HEK293 (cell line): ENCODE data around the gene TAF5.
A peak's percentile ranks its signal among the peaks of the same experiment; 100 is the strongest.

Experiments
- CTCF ChIA-PET: fragments of 350-600 bp; formaldehyde crosslinking; extraction: SDS; loops from one replicate; lab custom pipeline; 2021; ENCODE audit warnings: antibody characterized with exemption; lab: Yijun Ruan, JAX
- POLR2A ChIA-PET: fragments of 300-600 bp; formaldehyde crosslinking; extraction: SDS; loops from one replicate; lab custom pipeline; 2020; ENCODE audit warnings: antibody characterized with exemption, inconsistent platforms; lab: Yijun Ruan, JAX
- H3K27ac ChIP-seq: fragments of 200-500 bp; sonication (Bioruptor generic); 2 replicates; pipeline ENCODE4 v1.5.1; 2014; ENCODE audit warnings: low read depth, low read length, control low read depth, inconsistent platforms; ENCODE audit errors: extremely low read depth
- H3K36me3 ChIP-seq, 2 experiments: fragments of 200-500 bp in 1 of 2; sonication (Bioruptor generic) in 1 of 2; 1 replicate in 1 of 2; 2 replicates in 1 of 2; pipeline ENCODE4 v1.5.1; 2014 to 2017; ENCODE audit warnings: inconsistent platforms in 2 of 2, low read length in 2 of 2; ENCODE audit not compliant: control insufficient read depth in 2 of 2, insufficient read depth in 1 of 2
- H3K4me1 ChIP-seq: fragments of 200-500 bp; sonication (Bioruptor generic); 2 replicates; pipeline ENCODE4 v1.5.1; 2014; ENCODE audit warnings: mild to moderate bottlenecking, low read length, inconsistent platforms; ENCODE audit not compliant: control insufficient read depth, insufficient read depth
- H3K4me3 ChIP-seq: 2 replicates; pipeline ENCODE4 v1.5.1; 2011; ENCODE audit warnings: low read depth, mild to moderate bottlenecking, control low read depth, low read length, moderate library complexity
- H3K9me3 ChIP-seq: fragments of 200-500 bp; sonication (Bioruptor generic); 2 replicates; pipeline ENCODE4 v1.5.1; 2014; ENCODE audit warnings: low read depth, low read length, inconsistent platforms; ENCODE audit not compliant: control insufficient read depth, insufficient read depth
- INSM2 ChIP-seq: fragments of 450-650 bp; formaldehyde crosslinking; IDR thresholded peaks from 2 replicates; pipeline ENCODE4 v1.5.1; 2016; ENCODE audit warnings: missing biosample characterization, missing genetic modification characterization
- KLF9 ChIP-seq: fragments of 450-650 bp; formaldehyde crosslinking; IDR thresholded peaks from 2 replicates; pipeline ENCODE4 v1.5.1; 2016; ENCODE audit warnings: missing biosample characterization, missing genetic modification characterization, low read depth
- MYNN ChIP-seq: fragments of 450-650 bp; formaldehyde crosslinking; IDR thresholded peaks from 2 replicates; pipeline ENCODE4 v1.5.1; 2016; ENCODE audit warnings: missing biosample characterization, missing genetic modification characterization, borderline replicate concordance
- REST ChIP-seq: fragments of 450-650 bp; formaldehyde crosslinking; IDR thresholded peaks from 2 replicates; pipeline ENCODE4 v1.5.1; 2016; ENCODE audit warnings: missing biosample characterization, missing genetic modification characterization
- ZBTB26 ChIP-seq: fragments of 450-650 bp; formaldehyde crosslinking; optimal IDR thresholded peaks from 2 replicates; pipeline ENCODE3; 2016; ENCODE audit warnings: missing biosample characterization, mild to moderate bottlenecking, missing genetic modification characterization
- ZBTB49 ChIP-seq: fragments of 450-650 bp; formaldehyde crosslinking; IDR thresholded peaks from 2 replicates; pipeline ENCODE4 v1.5.1; 2016; ENCODE audit warnings: missing biosample characterization, missing genetic modification characterization, low read depth
- ZBTB8A ChIP-seq: fragments of 450-650 bp; formaldehyde crosslinking; IDR thresholded peaks from 2 replicates; pipeline ENCODE4 v1.5.1; 2016; ENCODE audit warnings: missing biosample characterization, missing genetic modification characterization
- ZNF140 ChIP-seq: fragments of 450-650 bp; formaldehyde crosslinking; IDR thresholded peaks from 2 replicates; pipeline ENCODE4 v1.5.1; 2016; ENCODE audit warnings: missing biosample characterization, missing genetic modification characterization
- ZNF19 ChIP-seq: fragments of 450-650 bp; formaldehyde crosslinking; IDR thresholded peaks from 2 replicates; pipeline ENCODE4; 2016; ENCODE audit warnings: missing biosample characterization, missing genetic modification characterization, low read depth
- ZNF2 ChIP-seq: fragments of 450-650 bp; formaldehyde crosslinking; IDR thresholded peaks from 2 replicates; pipeline ENCODE4 v1.5.1; 2016; ENCODE audit warnings: missing biosample characterization, missing genetic modification characterization
- ZNF23 ChIP-seq: fragments of 450-650 bp; formaldehyde crosslinking; IDR thresholded peaks from 2 replicates; pipeline ENCODE4 v1.5.1; 2016; ENCODE audit warnings: missing biosample characterization, missing genetic modification characterization, borderline replicate concordance
- ZNF324 ChIP-seq: fragments of 450-650 bp; formaldehyde crosslinking; IDR thresholded peaks from 2 replicates; pipeline ENCODE4 v1.5.1; 2016; ENCODE audit warnings: missing biosample characterization, missing genetic modification characterization
- ZNF335 ChIP-seq: fragments of 450-650 bp; formaldehyde crosslinking; conservative IDR thresholded peaks from 2 replicates; pipeline ENCODE4 v1.5.1; 2016; ENCODE audit warnings: missing biosample characterization, missing genetic modification characterization
- ZNF394 ChIP-seq: fragments of 450-650 bp; formaldehyde crosslinking; IDR thresholded peaks from 2 replicates; pipeline ENCODE4 v1.5.1; 2016; ENCODE audit warnings: missing biosample characterization, missing genetic modification characterization, mild to moderate bottlenecking, moderate library complexity, borderline replicate concordance
- ZNF423 ChIP-seq: fragments of 450-650 bp; formaldehyde crosslinking; IDR thresholded peaks from 2 replicates; pipeline ENCODE4 v1.5.1; 2016; ENCODE audit warnings: missing biosample characterization, missing genetic modification characterization
- ZNF501 ChIP-seq: fragments of 450-650 bp; formaldehyde crosslinking; IDR thresholded peaks from 2 replicates; pipeline ENCODE4 v1.5.1; 2016; ENCODE audit warnings: missing biosample characterization, missing genetic modification characterization
- ZNF580 ChIP-seq: fragments of 450-650 bp; formaldehyde crosslinking; IDR thresholded peaks from 2 replicates; pipeline ENCODE4 v1.5.1; 2016; ENCODE audit warnings: missing biosample characterization, missing genetic modification characterization
- ZNF585B ChIP-seq: fragments of 450-650 bp; formaldehyde crosslinking; IDR thresholded peaks from 2 replicates; pipeline ENCODE4 v1.5.1; 2016; ENCODE audit warnings: missing biosample characterization, missing genetic modification characterization
- ZNF623 ChIP-seq: fragments of 450-650 bp; formaldehyde crosslinking; IDR thresholded peaks from 2 replicates; pipeline ENCODE4 v1.5.1; 2016; ENCODE audit warnings: missing biosample characterization, missing genetic modification characterization
- ZNF629 ChIP-seq: fragments of 450-650 bp; formaldehyde crosslinking; IDR thresholded peaks from 2 replicates; pipeline ENCODE4 v1.5.1; 2017; ENCODE audit warnings: missing biosample characterization, missing genetic modification characterization
- ZNF677 ChIP-seq: fragments of 450-650 bp; IDR thresholded peaks from 2 replicates; pipeline ENCODE4 v1.5.0; 2018; ENCODE audit warnings: missing biosample characterization, mild to moderate bottlenecking, missing genetic modification characterization, moderate library complexity
- ZNF692 ChIP-seq: fragments of 450-650 bp; formaldehyde crosslinking; IDR thresholded peaks from 2 replicates; pipeline ENCODE4 v1.5.1; 2016; ENCODE audit warnings: missing biosample characterization, missing genetic modification characterization
- ZNF792 ChIP-seq: fragments of 450-650 bp; formaldehyde crosslinking; IDR thresholded peaks from 2 replicates; pipeline ENCODE4 v1.5.1; 2016; ENCODE audit warnings: missing biosample characterization, missing genetic modification characterization
- ZSCAN5A ChIP-seq: fragments of 450-650 bp; formaldehyde crosslinking; IDR thresholded peaks from 2 replicates; pipeline ENCODE4 v1.5.1; 2016; ENCODE audit warnings: missing biosample characterization, missing genetic modification characterization

The TAF5 gene

GRCh38 chr10:103350175-103350516 is 17.6 kb upstream of the TAF5 start (continued):
- TF ChIP-seq ZNF324 (no peak), ZNF623 (tag by site-specific recombination) (no peak), ZNF2 (tag by site-specific recombination) (0 out of 2 replicates have a peak, but pooled peaks have one; percentile 33), ZNF677 (no peak), ZNF19 (no peak), ZNF394 (tag by site-specific recombination) (peak; percentile 89), ZNF792 (tag by site-specific recombination) (0 out of 2 replicates have a peak, but pooled peaks have one; percentile 65), ZBTB8A (tag by site-specific recombination) (no peak; the same call in 1 of the 2 replicates), ZNF501 (tag by site-specific recombination) (no peak), ZNF629 (tag by site-specific recombination) (peak; percentile 22; the same call in 1 of the 2 replicates)

GRCh38 chr10:103350517-103351260 is 17.1 kb upstream of the TAF5 start, which contains the start of gene PCGF6:
Gene PCGF6 (minus strand): TSS chr10:103351140. CDS start chr10:103351066, 74 bp downstream.
- H3K9me3 ChIP-seq: no peaks in the 10 kb centered on the region
- H3K4me3 ChIP-seq: peak within 1 kb of the TSS; percentile 70
- ChIA-PET CTCF (interaction anchor here (0.5 to 1.5 kb wide), 3 partner anchors 17 to 135 kb away, joined by 3 to 5 read pairs (median 5); no protein-coding TSS in a partner anchor), POLR2A (interaction anchor here (0.6 to 2.3 kb wide), 9 partner anchors 9 to 306 kb away, joined by 3 to 21 read pairs (median 4); partner anchors contain the start of genes ATP5MK, PDCD11 and TAF5)
- peak within 1 kb of the TSS; percentile 90 for H3K27ac ChIP-seq
- no peaks in the 10 kb centered on the region for H3K4me1 ChIP-seq
- H3K36me3 ChIP-seq: peaks cover 30 to 34% of the 10 kb centered on the region in 2 experiments
- TF ChIP-seq ZNF140 (no peak), ZNF423 (tag by site-specific recombination) (no peak), ZBTB26 (tag by site-specific recombination) (peak; percentile 86), MYNN (tag by site-specific recombination) (no peak), ZSCAN5A (tag by site-specific recombination) (no peak), ZBTB49 (tag by site-specific recombination) (no peak), ZNF585B (tag by site-specific recombination) (no peak), ZNF580 (tag by site-specific recombination) (no peak), INSM2 (tag by site-specific recombination) (no peak), ZNF23 (tag by site-specific recombination) (no peak), ZNF623 (tag by site-specific recombination) (no peak), KLF9 (tag by site-specific recombination) (no peak), REST (tag by site-specific recombination) (no peak), ZNF692 (peak; percentile 46), ZNF335 (tag by site-specific recombination) (peak; percentile 63)
